ENCODE data around the gene ROCK1.
"Not testable (repeated sequence)": the region's sequence is repeated elsewhere in the genome, so short reads cannot be mapped to it uniquely, and the experiment has no call there.

Gene ROCK1

DNA sequence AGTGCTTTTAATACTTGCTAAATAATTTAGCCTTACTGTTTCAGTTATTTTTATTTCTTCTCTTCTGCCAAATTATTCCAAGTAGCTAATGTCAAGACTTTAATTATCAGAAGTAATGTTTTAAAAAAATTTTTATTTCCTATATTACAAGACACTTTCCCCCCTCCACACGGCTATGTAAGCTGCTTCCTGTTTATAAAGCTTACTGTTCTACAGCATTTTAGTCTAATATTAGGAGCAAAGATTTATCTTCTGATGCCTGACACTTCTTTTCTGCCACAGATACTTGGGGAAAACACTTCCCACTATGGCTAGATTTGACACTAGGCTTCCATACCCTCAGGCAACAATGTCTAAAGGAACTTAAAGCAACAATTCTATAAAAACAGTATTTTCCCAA, 62.3 kb downstream of the ROCK1 start:
- no peak for DNase-seq

GRCh38 chr18:21047126-21047525, 64.5 kb downstream of the ROCK1 start:
- DNase-seq = no peak

DNA sequence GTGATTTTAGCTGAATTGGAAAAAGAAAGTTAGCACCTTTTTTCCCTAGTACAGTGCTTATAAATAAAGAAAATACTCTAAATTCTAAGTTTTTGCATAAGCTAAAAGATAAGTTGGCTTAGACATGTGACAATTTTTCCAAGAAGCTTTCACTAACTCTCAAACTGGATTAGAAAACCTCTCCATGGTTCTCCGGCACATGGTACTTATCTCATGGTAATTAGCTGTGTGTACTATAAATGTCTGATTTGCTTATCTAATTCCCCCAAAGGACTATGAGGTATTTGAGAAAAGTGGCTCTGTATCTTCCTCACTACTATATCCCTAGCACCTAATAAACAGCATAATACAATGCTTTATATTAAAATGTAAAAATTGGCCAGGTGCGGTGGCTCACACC, 71.1 kb downstream of the ROCK1 start:
- no peak for DNase-seq

- DNase-seq = no peak
Measured at GRCh38 chr18:21038201-21038600, 73.4 kb downstream of the ROCK1 start.

DNA sequence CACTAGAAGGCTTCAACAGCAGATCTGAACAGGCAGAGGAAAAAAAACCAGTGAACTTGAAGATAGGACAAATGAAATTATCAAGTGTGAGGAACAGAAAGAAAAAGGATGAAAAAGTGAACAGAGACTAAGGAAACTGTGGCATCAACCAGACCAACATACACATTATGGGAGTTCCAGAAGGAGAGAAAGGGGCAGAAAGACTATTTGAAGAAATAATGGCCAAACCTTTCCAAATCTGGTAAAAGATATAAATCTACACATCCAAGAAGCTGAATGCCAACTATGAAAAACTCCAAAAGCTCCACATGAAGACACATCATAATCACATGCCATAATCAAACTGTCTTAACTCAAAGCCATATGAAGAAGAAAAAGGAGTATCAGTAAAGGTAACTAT, 79.8 kb downstream of the ROCK1 start:
- DNase-seq = no peak

DNA sequence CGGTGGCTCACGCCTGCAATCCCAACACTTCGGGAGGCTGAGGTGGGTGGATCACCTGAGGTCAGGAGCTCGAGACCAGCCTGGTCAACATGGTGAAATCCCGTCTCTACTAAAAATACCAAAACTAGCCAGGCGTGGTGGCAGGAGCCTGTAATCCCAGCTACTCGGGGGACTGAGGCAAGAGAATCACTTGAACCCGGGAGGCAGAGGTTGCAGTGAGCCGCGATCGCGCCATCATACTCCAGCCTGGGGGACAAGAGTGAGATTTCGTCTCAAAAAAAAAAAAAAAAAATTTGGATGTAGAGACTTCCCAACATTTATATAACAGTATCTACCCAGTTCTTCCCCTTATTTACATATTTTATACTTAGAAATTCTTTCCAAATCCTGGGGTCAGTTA, 93.4 kb downstream of the ROCK1 start:
- DNase-seq = not testable (repeated sequence)

DNA sequence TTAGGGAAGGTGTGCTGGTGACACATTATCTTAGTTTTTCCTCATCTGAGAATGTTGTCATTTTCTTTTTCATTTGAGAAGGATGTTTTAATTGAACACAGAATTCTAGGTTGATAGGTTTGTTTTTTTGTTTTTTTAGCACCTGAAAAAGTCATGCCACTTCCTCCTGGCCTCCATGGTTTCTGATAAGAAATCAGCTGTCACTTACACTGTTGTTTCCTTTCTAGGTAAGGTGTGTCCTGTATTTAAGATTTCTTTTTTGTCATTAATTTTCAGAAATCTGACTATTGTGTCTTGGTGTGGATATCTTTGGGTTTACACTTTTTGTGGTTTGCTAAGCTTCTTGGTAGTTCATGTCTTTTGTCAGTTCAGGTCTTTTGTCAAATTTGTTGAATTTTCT, 99.3 kb downstream of the ROCK1 start:
- no peak for DNase-seq

- no peak for DNase-seq
Measured at GRCh38 chr18:21004726-21005125, 106.9 kb downstream of the ROCK1 start.

GRCh38 chr18:21000667-21001066, 110.9 kb downstream of the ROCK1 start:
- DNase-seq = no peak

DNA sequence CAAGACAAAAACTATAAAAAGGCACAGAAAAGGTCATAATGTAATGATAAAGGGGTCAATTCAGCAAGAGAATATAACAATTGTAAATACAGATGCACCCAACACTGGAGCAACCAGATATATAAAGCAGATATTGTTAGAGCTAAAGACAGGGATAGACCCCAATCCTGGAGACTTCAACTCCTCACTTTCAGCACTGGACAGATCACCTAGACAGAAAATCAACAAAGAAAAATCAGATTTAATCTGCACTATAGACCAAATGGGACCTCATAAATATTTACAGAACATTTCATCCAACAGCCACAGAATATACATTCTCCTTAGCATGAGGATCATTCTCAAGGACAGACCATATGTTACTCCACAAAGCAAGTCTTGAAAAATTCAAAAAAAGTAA, 114.2 kb downstream of the ROCK1 start:
- no peak for DNase-seq

DNA sequence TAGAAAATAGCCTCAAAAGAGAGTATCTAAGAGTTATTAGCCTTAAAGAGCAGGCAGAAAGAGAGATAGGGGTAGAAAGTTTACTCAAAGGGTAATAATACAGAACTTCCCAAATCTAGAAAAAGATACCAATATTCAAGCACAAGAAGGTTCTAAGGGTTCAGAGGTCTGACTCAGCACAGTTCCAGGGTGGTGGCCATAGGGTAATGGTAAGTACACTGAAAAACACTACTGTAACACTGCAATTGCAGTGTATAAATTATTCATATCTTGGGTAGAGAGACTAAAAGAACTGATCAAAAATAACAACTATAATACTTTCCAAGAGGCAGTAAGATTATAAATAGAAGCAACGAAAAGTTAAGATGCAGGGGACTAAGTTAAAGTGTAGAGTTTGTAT, 115.2 kb downstream of the ROCK1 start:
- no peak for DNase-seq

DNA sequence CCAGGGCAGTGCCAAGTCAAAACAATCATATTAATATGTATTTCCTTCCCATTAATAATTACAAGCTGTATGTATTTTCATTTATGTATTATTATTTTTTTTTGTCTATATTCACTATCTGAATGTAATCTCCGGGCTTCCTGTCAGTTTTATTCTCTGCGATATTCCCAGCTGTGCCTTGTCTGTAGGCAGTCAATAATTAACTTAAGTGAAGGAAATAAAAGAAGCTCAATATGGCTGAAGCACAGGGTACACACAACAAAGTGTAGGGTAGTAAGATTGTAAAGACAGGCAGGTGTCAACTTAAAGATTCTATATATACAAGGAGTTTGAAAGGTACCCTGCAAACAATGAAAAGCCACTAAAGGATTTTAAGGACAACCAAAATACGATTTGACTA, 122.9 kb downstream of the ROCK1 start:
- no peak for DNase-seq

- no peak for DNase-seq
Measured at GRCh38 chr18:20975077-20975476, 136.5 kb downstream of the ROCK1 start.

DNA sequence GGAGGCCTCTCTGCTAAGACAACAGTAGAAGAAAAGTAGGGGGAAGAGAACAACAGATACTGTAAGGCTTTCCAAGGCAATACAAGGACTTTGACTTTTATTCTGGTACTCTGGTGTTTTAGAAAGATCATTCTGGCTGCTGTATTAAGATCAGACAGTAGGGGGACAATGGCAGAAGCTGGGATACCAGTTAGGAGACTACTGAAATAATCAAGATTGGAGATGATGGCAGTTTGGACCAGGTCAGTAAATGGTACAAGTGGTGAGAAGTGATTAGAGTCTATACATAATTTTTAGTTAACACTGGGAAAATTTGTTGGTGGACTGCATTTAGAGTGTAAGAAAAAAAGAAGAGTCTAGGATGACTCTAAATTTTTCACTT, 139.7 kb downstream of the ROCK1 start:
- DNase-seq = no peak

DNA sequence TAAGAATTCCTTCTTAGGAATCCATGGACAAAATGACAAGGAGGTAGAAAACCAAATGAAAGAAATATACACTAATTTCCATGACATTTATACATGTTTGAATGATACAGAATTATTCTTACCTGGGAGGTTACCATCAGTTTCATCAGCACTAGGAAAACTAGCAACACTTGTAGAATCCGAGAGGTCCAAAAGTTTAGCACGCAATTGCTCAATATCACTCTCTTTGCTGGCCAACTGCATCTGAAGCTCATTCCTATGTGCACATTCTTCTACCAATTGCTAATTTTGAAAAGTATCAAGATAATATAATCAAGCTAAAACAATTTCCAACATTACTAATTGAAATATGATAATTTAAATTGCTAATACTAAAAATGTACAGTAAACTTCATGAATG, 144.8 kb downstream of the ROCK1 start:
- no peak for DNase-seq

DNA sequence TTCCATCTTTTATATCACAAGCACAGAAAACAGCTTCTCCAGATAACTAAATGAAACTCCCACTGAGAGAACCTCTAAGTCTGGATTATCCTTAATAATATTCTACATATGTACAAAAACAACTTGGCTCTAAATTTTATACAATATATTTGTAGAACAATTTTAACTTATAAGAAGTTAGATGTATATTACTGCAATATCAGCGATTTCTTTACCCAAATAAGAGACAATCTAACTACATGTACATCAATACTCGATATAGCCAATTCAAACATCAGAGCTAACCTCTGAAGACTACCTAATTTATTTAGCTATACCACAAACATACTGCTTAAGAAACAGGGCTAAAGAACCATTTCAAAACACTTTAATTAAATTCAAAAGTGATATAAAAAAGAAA, 148.6 kb downstream of the ROCK1 start:
- DNase-seq = no peak

- no peak for DNase-seq
Measured at GRCh38 chr18:20960735-20961134, 150.9 kb downstream of the ROCK1 start.

DNA sequence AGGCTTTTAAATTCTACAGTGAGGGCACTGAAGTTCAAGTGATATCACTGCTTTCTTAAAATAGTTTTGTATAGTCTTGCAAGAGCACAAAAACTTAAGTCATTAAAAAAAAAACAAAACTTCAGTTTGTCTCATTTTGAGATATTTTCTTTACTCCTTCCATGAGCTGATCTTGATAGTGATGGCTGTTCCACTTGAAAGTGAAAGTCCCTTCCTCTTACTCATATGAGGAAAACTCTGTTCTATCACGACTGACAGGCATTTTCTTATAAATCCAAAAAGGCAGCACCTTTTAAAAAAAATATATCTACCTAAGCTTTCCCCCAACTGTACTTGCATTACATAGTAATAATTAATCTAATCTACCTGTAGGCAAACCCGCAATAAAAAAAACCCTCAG, 160.8 kb downstream of the ROCK1 start:
- DNase-seq = not testable (repeated sequence)

Data from activated effector memory CD4-positive, alpha-beta T cell treated with Interleukin-2 at 50 U/mL for 16 hours (primary cell).